ENCODE data around the gene UBLCP1. TPM values are rescaled to one million over a fixed set of nuclear protein-coding genes. Genes with fewer than 3 reads are reported as not detected.

The UBLCP1 gene
- total RNA-seq, 2 experiments from 2014 or later, result 22.7 to 23.0 TPM

DNA sequence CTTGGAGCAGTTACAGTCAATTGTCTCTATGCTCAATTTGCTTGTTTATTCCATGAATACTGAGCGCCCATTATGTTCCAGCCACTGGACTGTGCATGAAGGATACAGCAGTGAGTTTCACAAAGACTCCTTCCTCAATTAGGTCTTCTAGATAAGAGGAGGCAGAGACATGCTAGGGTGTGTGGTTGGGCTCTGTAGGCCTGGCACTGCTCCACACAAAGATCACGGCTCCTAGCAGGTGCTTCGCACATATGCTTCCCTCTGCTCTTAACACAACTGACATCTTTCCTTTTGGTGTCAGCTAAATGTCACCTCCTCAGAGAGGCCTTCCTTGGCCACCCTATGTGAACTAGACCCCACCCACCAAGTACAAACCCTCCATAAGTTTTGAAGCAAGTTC lies 56.3 kb downstream of the UBLCP1 start:
- Mint-ChIP-seq H3K9me3 (no peaks in the 10 kb centered on the region), H3K4me1 (ENCODE audit: low read depth) (no peaks in the 10 kb centered on the region), H3K27me3 (ENCODE audit: low read depth) (no peaks in the 10 kb centered on the region), H3K4me3 (no peak overlapping the region), H3K27ac (no peak overlapping the region), H3K36me3 (ENCODE audit: low read depth) (no peaks in the 10 kb centered on the region)
- CTCF ChIA-PET, result interaction anchor here (0.7 to 3.6 kb wide), 2 partner anchors 163 kb away, joined by 3 to 56 read pairs; no protein-coding TSS in a partner anchor
- intact Hi-C loops (cut with micrococcal nuclease), result no loop called here
- DNase-seq, result no peak

DNA sequence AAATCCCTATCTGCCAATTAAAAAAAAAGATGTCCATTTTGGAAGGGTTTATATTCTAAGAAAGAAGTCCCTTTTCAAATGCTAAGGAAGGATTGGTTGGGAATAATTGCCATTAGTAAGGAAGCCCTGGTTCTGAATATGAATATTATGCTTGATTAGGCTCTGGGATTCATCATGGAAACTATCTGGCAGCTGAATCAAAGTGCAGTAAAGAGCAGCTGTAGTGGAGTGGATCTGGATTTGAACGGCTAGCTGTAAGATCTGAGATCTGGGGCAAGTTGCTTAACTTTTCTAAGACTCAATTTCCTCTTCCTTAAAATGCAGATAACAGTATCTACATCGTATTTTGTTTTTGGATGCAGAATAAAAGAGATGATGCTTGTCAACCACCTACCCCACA lies 56.7 kb downstream of the UBLCP1 start:
- no peaks in the 10 kb centered on the region for H3K9me3 Mint-ChIP-seq
- DNase-seq, result no peak
- H3K36me3 Mint-ChIP-seq (ENCODE audit: low read depth), result no peaks in the 10 kb centered on the region
- CTCF ChIA-PET, result interaction anchor here (0.7 kb wide), 2 partner anchors 102 to 163 kb away, joined by 3 to 4 read pairs; no protein-coding TSS in a partner anchor
- no peak overlapping the region for H3K4me3 Mint-ChIP-seq
- intact Hi-C loops (cut with micrococcal nuclease), result no loop called here
- no peaks in the 10 kb centered on the region for H3K4me1 Mint-ChIP-seq (ENCODE audit: low read depth)
- H3K27me3 Mint-ChIP-seq (ENCODE audit: low read depth), result no peaks in the 10 kb centered on the region
- no peak overlapping the region for H3K27ac Mint-ChIP-seq

DNA sequence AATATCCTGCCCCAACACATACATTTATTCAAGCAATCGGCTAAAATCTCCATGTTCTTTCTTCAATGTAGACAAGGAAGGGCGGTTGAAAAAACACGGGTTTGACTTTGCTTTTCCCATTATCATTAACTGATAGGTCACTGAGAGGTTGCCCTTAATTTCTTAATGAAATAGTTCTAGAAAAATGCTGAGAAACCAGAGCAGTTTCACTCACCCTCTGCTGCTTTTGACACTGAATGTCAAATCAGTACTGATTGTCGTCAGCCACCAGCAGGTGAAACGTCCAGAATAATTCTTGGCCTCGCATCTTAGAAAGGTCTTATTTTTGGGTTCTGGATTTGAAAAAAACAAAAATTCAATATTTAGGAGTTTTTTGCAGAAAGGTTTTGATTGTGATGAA lies 59.1 kb downstream of the UBLCP1 start:
- no peaks in the 10 kb centered on the region for H3K27me3 Mint-ChIP-seq (ENCODE audit: low read depth)
- H3K4me1 Mint-ChIP-seq (ENCODE audit: low read depth), result no peaks in the 10 kb centered on the region
- CTCF ChIA-PET, result no interaction called here
- H3K27ac Mint-ChIP-seq, result no peak overlapping the region
- DNase-seq, result no peak
- intact Hi-C loops (cut with micrococcal nuclease), result no loop called here
- no peak overlapping the region for H3K4me3 Mint-ChIP-seq
- no peaks in the 10 kb centered on the region for H3K9me3 Mint-ChIP-seq
- H3K36me3 Mint-ChIP-seq (ENCODE audit: low read depth), result no peaks in the 10 kb centered on the region

- Mint-ChIP-seq H3K4me3 (no peak overlapping the region), H3K36me3 (ENCODE audit: low read depth) (no peaks in the 10 kb centered on the region), H3K27me3 (ENCODE audit: low read depth) (no peaks in the 10 kb centered on the region), H3K4me1 (ENCODE audit: low read depth) (no peaks in the 10 kb centered on the region), H3K27ac (no peak overlapping the region), H3K9me3 (no peaks in the 10 kb centered on the region)
- CTCF ChIA-PET, result interaction anchor here (0.6 to 1.6 kb wide), 2 partner anchors 121 to 167 kb away, joined by 3 to 4 read pairs; no protein-coding TSS in a partner anchor
- intact Hi-C loops (cut with micrococcal nuclease), result no loop called here
- no peak for DNase-seq
Measured at GRCh38 chr5:159324102-159324755, 61.1 kb downstream of the UBLCP1 start.

DNA sequence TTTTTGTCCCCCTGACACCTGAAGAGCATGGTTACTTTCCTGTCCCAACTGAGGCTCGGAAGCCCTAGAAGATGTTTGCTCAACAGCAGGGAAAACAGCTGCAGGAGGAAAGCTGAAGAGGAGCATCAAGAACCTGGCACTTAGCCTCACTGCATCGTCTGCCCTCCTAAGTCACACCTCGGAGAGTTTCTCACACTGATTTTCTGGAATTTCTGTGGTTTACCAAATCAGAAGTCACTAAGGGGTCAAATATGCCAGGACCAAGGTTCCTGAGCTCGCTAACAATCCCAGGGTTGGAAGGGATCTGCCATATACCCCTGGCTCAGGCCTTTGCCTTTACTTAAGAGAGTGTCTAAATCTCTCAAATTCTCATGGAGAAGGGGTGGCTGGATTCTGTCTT lies 61.9 kb downstream of the UBLCP1 start:
- no peaks in the 10 kb centered on the region for H3K36me3 Mint-ChIP-seq (ENCODE audit: low read depth)
- CTCF ChIA-PET, result interaction anchor here (1.2 to 1.6 kb wide), 2 partner anchors 8 to 168 kb away, joined by 4 to 6 read pairs; no protein-coding TSS in a partner anchor
- no peaks in the 10 kb centered on the region for H3K9me3 Mint-ChIP-seq
- no peak overlapping the region for H3K4me3 Mint-ChIP-seq
- no peak for DNase-seq
- no peaks in the 10 kb centered on the region for H3K4me1 Mint-ChIP-seq (ENCODE audit: low read depth)
- H3K27me3 Mint-ChIP-seq (ENCODE audit: low read depth), result no peaks in the 10 kb centered on the region
- no peak overlapping the region for H3K27ac Mint-ChIP-seq
- intact Hi-C loops (cut with micrococcal nuclease), result no loop called here

DNA sequence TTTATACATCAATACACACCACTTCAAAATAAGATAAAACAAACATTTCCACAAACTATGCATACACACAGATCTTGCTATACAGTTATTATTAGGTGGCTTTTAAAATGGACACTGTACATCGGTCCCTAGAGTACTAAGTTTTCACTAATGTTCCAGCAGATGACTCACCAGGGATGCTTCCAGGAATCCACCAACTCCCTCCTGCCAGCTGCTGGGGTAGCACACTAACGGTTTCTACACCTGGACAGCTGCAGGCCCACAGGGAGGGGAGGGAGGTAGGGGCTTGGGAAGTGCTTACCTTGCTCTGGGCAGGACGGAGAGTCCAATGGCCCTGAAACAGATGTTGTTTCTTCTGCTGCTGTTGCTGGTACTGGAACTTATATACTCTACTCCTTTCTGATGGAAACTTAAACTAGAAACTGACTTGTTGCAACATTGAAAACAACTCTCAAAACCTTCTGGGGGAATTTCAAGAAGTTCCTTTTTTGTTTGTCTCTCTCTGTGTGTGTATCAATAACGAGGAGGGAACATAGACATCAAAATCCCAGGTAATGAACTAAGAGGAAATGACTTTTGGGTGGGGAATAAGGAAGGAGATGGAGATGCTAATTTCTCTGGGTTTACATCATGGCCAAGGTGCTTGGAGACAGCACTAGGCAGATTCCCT lies 67.2 kb downstream of the UBLCP1 start, which contains the start of gene IL12B:
TSS of gene IL12B (minus strand) at position 357 of the 670 bp plus-strand sequence. CDS start 3,705 bp downstream, outside the sequence.
- CTCF ChIA-PET, result interaction anchor here (0.9 to 1.1 kb wide), 2 partner anchors 173 to 658 kb away, joined by 3 read pairs; no protein-coding TSS in a partner anchor
- Mint-ChIP-seq H3K27me3 (ENCODE audit: low read depth) (no peaks in the 10 kb centered on the region), H3K36me3 (ENCODE audit: low read depth) (no peaks in the 10 kb centered on the region), H3K9me3 (no peaks in the 10 kb centered on the region), H3K27ac (no peak within 1 kb of the TSS), H3K4me1 (ENCODE audit: low read depth) (peaks cover 11% of the 10 kb centered on the region), H3K4me3 (peak within 1 kb of the TSS; percentile 52)
- DNase-seq, result no peak
- intact Hi-C loops (cut with micrococcal nuclease), result loop anchor here (5.0 kb wide), 6 partner anchors 112 to 677 kb away; partner anchors contain the start of gene TTC1

GRCh38 chr5:159331093-159331973 lies 68.2 kb downstream of the UBLCP1 start:
- no peaks in the 10 kb centered on the region for H3K36me3 Mint-ChIP-seq (ENCODE audit: low read depth)
- H3K4me1 Mint-ChIP-seq (ENCODE audit: low read depth), result peaks cover 11% of the 10 kb centered on the region
- H3K27ac Mint-ChIP-seq, result no peak overlapping the region
- intact Hi-C loops (cut with micrococcal nuclease), result loop anchor here (1.0 to 5.0 kb wide), 7 partner anchors 111 to 676 kb away; partner anchors contain the start of genes ADRA1B and TTC1
- H3K9me3 Mint-ChIP-seq, result no peaks in the 10 kb centered on the region
- DNase-seq, result peak; percentile 79
- peak overlapping the region; percentile 52 for H3K4me3 Mint-ChIP-seq
- no peaks in the 10 kb centered on the region for H3K27me3 Mint-ChIP-seq (ENCODE audit: low read depth)
- CTCF ChIA-PET, result interaction anchor here (0.6 to 1.5 kb wide), 6 partner anchors 14 to 482 kb away, joined by 3 to 4 read pairs (median 3); no protein-coding TSS in a partner anchor

GRCh38 chr5:159332800-159333544 lies 69.9 kb downstream of the UBLCP1 start:
- Mint-ChIP-seq H3K9me3 (no peaks in the 10 kb centered on the region), H3K27me3 (ENCODE audit: low read depth) (no peaks in the 10 kb centered on the region), H3K36me3 (ENCODE audit: low read depth) (no peaks in the 10 kb centered on the region), H3K27ac (no peak overlapping the region), H3K4me1 (ENCODE audit: low read depth) (peaks cover 28% of the 10 kb centered on the region), H3K4me3 (no peak overlapping the region)
- CTCF ChIA-PET, result interaction anchor here (0.6 to 1.9 kb wide), 6 partner anchors 9 to 126 kb away, joined by 3 to 7 read pairs (median 3); no protein-coding TSS in a partner anchor
- no peak for DNase-seq
- intact Hi-C loops (cut with micrococcal nuclease), result loop anchor here (5.0 kb wide), 6 partner anchors 109 to 674 kb away; partner anchors contain the start of gene TTC1

- Mint-ChIP-seq H3K27me3 (ENCODE audit: low read depth) (no peaks in the 10 kb centered on the region), H3K4me3 (no peak overlapping the region), H3K9me3 (no peaks in the 10 kb centered on the region), H3K36me3 (ENCODE audit: low read depth) (no peaks in the 10 kb centered on the region), H3K4me1 (ENCODE audit: low read depth) (peaks cover 33% of the 10 kb centered on the region), H3K27ac (no peak overlapping the region)
- intact Hi-C loops (cut with micrococcal nuclease), result loop anchor here (5.0 kb wide), 6 partner anchors 109 to 674 kb away; partner anchors contain the start of gene TTC1
- CTCF ChIA-PET, result interaction anchor here (0.6 to 1.9 kb wide), 2 partner anchors 18 to 95 kb away, joined by 3 to 7 read pairs; no protein-coding TSS in a partner anchor
- DNase-seq, result no peak
Measured at GRCh38 chr5:159333545-159333925, 70.4 kb downstream of the UBLCP1 start.

All from activated naive CD4-positive, alpha-beta T cell treated with anti-CD3 and anti-CD28 coated beads for 36 hours (primary cell).